OCI-LY1 (cell line): Measurements from ENCODE around the gene HAUS3.

Experiments used
- EZH2 ChIP-seq: fragments of 200-600 bp; sonication (generic), shearing (Covaris generic); IDR thresholded peaks from 2 replicates; pipeline ENCODE4 v1.8.0; 2017; ENCODE audit warnings: borderline replicate concordance, mixed run types, mild to moderate bottlenecking, antibody characterized with exemption, low read length, moderate library complexity, mixed read lengths
- TF ChIP-seq, protein P1 (sequence below): fragments of 200-600 bp; sonication (generic), shearing (Covaris generic); IDR thresholded peaks from 2 replicates; pipeline ENCODE4 v1.5.1; 2017; ENCODE audit warnings: mild to moderate bottlenecking, antibody characterized with exemption, low read length, moderate library complexity, mixed read lengths

DNA sequence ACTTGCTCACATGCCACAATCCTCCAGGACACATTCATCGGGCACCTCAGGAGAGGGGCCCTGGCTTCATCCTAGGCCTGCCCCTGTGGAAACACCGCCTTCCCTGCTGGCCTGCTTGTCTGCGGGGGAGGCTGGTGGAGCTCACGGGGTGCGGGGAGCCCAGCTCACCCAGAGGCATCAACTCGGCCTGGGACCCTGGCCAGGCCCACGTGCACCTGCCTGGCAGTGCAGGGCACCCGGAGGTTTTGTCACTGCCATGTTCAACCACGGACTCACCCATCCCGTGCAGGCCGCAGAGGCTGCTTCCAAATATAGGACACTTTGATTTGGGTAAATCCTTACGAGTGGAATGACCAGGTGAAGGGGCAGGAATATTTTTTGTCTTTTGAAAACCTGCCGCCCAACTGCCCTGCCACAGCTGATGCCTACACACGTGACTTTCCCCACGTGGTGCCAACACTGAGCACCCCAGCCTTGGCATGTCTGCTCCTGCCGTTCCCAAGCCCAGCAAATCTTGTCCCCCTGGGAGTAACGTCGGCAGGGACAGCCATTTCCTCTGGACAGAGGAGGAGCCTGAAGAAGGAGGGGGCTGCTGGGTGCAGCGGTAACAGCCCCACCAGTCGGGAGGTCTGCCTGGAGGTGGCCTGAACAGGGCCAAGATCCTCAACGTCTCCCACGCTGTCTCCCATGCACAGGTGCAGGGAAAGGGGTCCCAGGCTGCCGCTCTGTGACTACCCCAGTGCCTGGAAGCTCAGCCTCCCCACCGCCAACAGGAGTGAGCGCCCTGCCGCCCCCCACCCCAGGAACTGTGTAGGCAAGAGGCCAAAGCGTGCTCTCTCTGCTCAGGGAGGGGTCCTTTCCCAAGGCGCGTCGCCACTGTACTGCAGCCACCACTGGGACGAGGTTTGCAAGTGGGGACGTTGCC is 11.5 kb upstream of the HAUS3 start:
- TF ChIP-seq, protein P1, sequence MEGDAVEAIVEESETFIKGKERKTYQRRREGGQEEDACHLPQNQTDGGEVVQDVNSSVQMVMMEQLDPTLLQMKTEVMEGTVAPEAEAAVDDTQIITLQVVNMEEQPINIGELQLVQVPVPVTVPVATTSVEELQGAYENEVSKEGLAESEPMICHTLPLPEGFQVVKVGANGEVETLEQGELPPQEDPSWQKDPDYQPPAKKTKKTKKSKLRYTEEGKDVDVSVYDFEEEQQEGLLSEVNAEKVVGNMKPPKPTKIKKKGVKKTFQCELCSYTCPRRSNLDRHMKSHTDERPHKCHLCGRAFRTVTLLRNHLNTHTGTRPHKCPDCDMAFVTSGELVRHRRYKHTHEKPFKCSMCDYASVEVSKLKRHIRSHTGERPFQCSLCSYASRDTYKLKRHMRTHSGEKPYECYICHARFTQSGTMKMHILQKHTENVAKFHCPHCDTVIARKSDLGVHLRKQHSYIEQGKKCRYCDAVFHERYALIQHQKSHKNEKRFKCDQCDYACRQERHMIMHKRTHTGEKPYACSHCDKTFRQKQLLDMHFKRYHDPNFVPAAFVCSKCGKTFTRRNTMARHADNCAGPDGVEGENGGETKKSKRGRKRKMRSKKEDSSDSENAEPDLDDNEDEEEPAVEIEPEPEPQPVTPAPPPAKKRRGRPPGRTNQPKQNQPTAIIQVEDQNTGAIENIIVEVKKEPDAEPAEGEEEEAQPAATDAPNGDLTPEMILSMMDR: no peak
- no peak for TF ChIP-seq EZH2
